ENCODE data around the gene TEX52.

The TEX52 gene

GRCh38 chr12:2833810-2834209 is 23.0 kb downstream of the TEX52 start:
- TF ChIP-seq CTCF (IDR thresholded peaks at IDR 0.05), result no peak
- H3K27ac Mint-ChIP-seq, result no peak overlapping the region
- H3K4me3 Mint-ChIP-seq, result no peak overlapping the region
- no peak for DNase-seq
- H3K36me3 Mint-ChIP-seq (ENCODE audit: low read depth), result peaks cover 32% of the 10 kb centered on the region
- H3K4me1 Mint-ChIP-seq, result peaks cover 45% of the 10 kb centered on the region
- H3K9me3 Mint-ChIP-seq, result no peaks in the 10 kb centered on the region
- H3K27me3 Mint-ChIP-seq (ENCODE audit: low read depth, poor library complexity), result peaks cover 4% of the 10 kb centered on the region

DNA sequence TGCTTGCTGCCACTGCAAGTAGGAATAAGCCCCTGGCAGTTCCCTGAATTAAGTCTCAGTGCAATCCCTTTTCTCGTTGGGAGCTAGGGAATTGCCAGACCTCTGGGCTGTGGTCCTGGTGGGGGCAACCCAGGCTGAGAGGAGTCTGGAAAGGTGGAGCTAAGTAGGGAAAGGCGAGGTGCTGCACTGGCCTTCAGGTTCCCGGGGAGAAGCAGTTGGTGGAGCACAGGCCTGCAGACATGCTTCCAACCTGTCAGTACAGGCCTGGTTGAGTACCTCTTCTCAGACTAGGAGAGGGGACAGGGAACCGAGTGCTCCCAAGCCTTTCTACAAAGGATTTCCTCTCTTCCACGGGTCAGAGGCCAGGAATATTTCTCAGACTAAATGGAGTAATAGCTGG is 23.5 kb downstream of the TEX52 start:
- Mint-ChIP-seq H3K36me3 (ENCODE audit: low read depth) (peaks cover 36% of the 10 kb centered on the region), H3K4me1 (peaks cover 40% of the 10 kb centered on the region), H3K27ac (peak overlapping the region; percentile 89), H3K27me3 (ENCODE audit: low read depth, poor library complexity) (peaks cover 4% of the 10 kb centered on the region), H3K9me3 (no peaks in the 10 kb centered on the region), H3K4me3 (no peak overlapping the region)
- no peak for TF ChIP-seq CTCF (IDR thresholded peaks at IDR 0.05)
- no peak for DNase-seq

DNA sequence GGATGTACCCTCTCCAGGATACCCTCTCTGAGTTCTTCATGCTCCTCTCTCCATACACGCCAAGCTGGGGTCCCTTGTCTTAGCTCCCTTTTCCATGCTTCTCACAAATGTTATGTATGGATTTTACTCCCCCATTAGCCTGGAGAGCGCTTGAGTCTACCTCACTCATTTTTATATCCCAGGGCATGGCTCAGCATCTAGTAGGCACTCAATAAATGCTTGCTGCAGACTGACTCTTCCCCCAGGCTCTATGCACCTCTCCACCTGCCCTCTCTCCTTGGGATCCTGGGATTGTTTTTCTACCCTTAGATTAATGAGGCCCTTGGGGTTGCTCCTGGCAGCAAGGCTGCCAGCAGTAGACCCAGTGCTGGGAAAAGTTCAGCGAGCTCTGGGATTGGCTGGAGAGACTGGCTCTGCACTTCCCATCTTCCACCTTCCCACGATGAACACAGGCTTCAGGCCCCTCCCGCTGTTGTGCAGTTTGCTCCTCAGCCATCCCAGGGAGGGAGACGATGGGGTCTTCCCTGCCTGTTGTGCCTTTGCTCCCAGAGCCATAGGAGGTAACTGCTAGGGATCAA is 24.2 kb downstream of the TEX52 start:
- no peaks in the 10 kb centered on the region for H3K9me3 Mint-ChIP-seq
- peaks cover 4% of the 10 kb centered on the region for H3K27me3 Mint-ChIP-seq (ENCODE audit: low read depth, poor library complexity)
- DNase-seq, result peak; percentile 34
- H3K4me3 Mint-ChIP-seq, result no peak overlapping the region
- H3K36me3 Mint-ChIP-seq (ENCODE audit: low read depth), result peaks cover 40% of the 10 kb centered on the region
- peaks cover 39% of the 10 kb centered on the region for H3K4me1 Mint-ChIP-seq
- no peak for TF ChIP-seq CTCF (IDR thresholded peaks at IDR 0.05)
- H3K27ac Mint-ChIP-seq, result no peak overlapping the region

DNA sequence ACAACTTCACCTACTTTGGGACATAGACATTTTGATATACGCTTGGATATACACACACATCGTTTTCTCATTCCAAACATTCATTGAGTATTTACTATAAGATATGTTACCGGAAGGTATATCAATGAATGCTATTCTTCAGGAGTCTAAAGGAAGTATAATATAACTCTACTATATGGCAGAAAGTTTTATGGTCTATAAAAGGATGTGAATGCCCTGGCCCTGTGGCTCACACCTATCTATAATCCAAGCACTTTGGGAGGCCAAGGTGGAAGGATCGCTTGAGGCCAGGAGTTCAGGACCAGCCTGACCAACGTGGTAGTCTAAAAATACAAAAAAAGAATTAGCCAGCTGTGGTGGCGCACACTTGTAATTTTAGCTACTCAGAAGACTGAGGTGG is 27.6 kb downstream of the TEX52 start:
- H3K36me3 Mint-ChIP-seq (ENCODE audit: low read depth), result peaks cover 47% of the 10 kb centered on the region
- no peak for TF ChIP-seq CTCF (IDR thresholded peaks at IDR 0.05)
- no peaks in the 10 kb centered on the region for H3K9me3 Mint-ChIP-seq
- no peaks in the 10 kb centered on the region for H3K27me3 Mint-ChIP-seq (ENCODE audit: low read depth, poor library complexity)
- peaks cover 22% of the 10 kb centered on the region for H3K4me1 Mint-ChIP-seq
- H3K27ac Mint-ChIP-seq, result no peak overlapping the region
- no peak for DNase-seq
- no peak overlapping the region for H3K4me3 Mint-ChIP-seq

GRCh38 chr12:2826721-2827515 is 29.9 kb downstream of the TEX52 start:
- peaks cover 60% of the 10 kb centered on the region for H3K36me3 Mint-ChIP-seq (ENCODE audit: low read depth)
- H3K27ac Mint-ChIP-seq, result no peak overlapping the region
- no peak for TF ChIP-seq CTCF (IDR thresholded peaks at IDR 0.05)

GRCh38 chr12:2826036-2826435 is 30.8 kb downstream of the TEX52 start:
- no peak for DNase-seq
- Mint-ChIP-seq H3K36me3 (ENCODE audit: low read depth) (peaks cover 62% of the 10 kb centered on the region), H3K4me3 (no peak overlapping the region), H3K4me1 (no peaks in the 10 kb centered on the region), H3K27me3 (ENCODE audit: low read depth, poor library complexity) (no peaks in the 10 kb centered on the region), H3K9me3 (no peaks in the 10 kb centered on the region), H3K27ac (no peak overlapping the region)
- TF ChIP-seq CTCF (IDR thresholded peaks at IDR 0.05), result no peak

More at GRCh38 chr12:2826721-2827515, 29.9 kb downstream of the TEX52 start:
- Mint-ChIP-seq H3K27me3 (ENCODE audit: low read depth, poor library complexity) (no peaks in the 10 kb centered on the region), H3K9me3 (no peaks in the 10 kb centered on the region), H3K4me1 (no peaks in the 10 kb centered on the region), H3K4me3 (no peak overlapping the region)
- DNase-seq, result no peak
